ENCODE data around the gene ANKZF1.

Gene ANKZF1

DNA sequence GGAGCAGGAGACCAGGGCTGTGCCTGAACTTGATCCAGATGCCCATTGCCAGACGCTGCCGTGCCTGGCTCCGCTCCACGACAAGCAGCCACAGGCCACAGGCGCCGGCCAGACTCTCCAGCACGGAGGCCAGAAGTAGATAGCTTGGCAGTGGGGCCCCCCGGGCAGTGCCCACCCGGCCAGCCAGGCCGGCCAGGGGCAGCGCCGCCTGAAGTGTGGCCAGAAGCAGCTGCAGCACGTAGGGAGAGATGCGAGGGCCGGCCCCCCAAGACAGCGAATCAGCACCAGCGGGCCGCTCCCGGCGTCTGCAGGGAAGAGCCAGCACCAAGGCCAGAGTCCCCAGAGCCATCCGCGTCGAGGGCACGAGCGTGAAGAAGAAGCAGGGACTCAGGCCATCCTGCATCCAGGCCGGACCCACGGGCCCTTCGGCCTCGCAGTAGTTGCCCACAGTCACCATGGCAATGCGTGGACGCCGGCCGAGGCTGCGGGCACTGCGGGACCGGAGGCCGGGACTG is 11.3 kb upstream of the ANKZF1 start:
- Histone ChIP-seq H3K27me3 (ENCODE audit: insufficient read depth, low read length) (no peaks in the 10 kb centered on the region), H3K4me3 (ENCODE audit: low read depth, low read length) (peak overlapping the region; percentile 70), H2AFZ (ENCODE audit: low read length, unreplicated experiment) (no peak overlapping the region), H3K36me3 (ENCODE audit: insufficient read depth, low read length) (peaks cover 14% of the 10 kb centered on the region; the same call in 1 of the 2 replicates), H3K27ac (ENCODE audit: low read depth, low read length) (peak overlapping the region; percentile 66), H3K4me1 (ENCODE audit: control insufficient read depth, insufficient read depth, low read length, unreplicated experiment) (peaks cover 25% of the 10 kb centered on the region), H3K79me2 (ENCODE audit: control insufficient read depth, insufficient read depth, low read length, unreplicated experiment) (peaks cover 9% of the 10 kb centered on the region)

DNA sequence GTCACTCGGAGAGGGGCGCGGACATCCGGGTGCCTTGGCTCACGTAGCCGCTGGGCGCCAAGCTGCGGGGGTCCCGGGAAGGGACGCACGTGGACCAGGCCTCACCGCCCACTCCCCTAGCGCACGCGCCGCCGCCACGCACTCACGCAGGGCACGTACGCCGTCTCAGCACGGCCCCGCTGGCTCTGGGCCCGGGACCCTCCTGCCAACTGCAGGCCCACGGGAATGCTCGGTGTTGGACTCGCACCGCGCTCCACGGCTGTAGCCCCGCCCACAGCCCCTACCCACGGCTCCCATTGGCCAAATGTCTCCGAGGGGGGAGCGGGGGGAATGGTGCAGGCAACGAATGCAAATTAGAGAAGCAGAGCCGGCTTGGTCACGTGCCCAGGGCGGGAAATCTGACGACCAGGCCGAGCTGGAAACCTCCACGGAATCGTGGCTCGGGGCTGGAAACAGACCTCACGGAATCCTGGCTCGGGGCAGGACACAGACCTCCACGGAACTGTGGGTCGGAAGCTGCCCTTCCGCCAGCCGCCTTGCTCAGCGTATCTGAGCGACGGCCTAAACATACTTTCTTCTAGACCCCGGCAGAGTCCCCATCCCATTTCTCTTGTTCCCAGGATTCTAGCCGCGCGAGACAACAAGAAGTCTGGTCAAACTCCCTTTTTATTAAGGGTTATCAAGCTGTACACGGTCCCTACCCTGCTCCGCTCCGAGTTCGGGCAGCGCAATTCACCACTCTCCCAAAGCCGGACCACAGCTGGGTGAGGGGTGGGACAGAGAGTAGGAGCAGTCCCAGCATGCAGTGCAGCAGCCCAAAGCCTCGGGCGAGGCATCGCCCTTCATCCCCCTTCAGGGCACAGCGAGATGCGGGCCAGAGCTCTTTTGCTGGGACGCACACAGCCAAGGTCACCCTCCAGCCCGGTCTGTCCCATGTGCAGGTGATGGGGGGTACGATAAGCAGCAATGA is 10.6 kb upstream of the ANKZF1 start, which contains the start of gene ABCB6:
Gene ABCB6 (minus strand): TSS at position 227 of the 970 bp plus-strand sequence. CDS start 285 bp downstream, outside the sequence.
- Histone ChIP-seq H3K27ac (ENCODE audit: low read depth, low read length) (peak within 1 kb of the TSS; percentile 66), H3K4me1 (ENCODE audit: control insufficient read depth, insufficient read depth, low read length, unreplicated experiment) (peaks cover 25% of the 10 kb centered on the region), H3K27me3 (ENCODE audit: insufficient read depth, low read length) (no peaks in the 10 kb centered on the region), H2AFZ (ENCODE audit: low read length, unreplicated experiment) (peak within 1 kb of the TSS; percentile 37), H3K4me3 (ENCODE audit: low read depth, low read length) (peak within 1 kb of the TSS; percentile 70), H3K36me3 (ENCODE audit: insufficient read depth, low read length) (peaks cover 20% of the 10 kb centered on the region; the same call in 1 of the 2 replicates), H3K79me2 (ENCODE audit: control insufficient read depth, insufficient read depth, low read length, unreplicated experiment) (peaks cover 9% of the 10 kb centered on the region)

DNA sequence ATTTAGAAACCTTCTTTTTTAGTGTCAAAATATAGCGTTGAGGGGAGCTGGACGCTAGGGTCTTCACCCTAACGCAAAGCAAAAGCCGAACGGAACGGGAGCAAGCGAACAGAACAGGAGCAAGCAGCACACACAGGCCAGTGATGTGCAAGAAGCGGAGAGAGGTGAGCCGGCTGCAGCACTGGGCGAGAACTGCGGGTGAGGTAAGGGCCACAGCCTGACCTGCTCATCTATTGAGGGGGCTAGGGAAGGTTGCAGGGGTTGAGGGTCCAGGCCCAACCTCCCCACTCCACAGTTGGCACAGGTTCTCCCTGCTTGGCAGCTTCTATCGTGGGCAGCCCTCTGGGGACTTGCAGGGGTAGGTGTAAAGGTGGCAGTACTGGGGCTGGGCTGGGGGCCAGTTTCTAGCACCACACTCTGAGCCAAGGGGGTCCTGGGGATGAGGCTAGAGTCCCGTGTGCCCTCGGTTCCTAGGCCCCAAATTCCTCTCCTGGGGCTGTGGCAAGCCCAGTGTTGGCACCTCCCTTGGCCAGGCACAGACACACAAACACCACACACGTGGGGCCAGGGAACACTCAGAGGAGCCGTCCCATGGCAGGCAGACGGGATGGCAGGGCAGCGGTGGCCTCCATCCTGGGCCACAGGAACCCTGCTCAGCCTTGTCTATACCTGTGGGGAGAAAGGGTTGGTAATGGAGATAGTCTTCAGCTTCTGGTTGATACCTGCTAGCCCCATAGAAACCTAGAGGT is 9.6 kb upstream of the ANKZF1 start:
- H3K4me3 ChIP-seq (ENCODE audit: low read depth, low read length), result no peak overlapping the region

DNA sequence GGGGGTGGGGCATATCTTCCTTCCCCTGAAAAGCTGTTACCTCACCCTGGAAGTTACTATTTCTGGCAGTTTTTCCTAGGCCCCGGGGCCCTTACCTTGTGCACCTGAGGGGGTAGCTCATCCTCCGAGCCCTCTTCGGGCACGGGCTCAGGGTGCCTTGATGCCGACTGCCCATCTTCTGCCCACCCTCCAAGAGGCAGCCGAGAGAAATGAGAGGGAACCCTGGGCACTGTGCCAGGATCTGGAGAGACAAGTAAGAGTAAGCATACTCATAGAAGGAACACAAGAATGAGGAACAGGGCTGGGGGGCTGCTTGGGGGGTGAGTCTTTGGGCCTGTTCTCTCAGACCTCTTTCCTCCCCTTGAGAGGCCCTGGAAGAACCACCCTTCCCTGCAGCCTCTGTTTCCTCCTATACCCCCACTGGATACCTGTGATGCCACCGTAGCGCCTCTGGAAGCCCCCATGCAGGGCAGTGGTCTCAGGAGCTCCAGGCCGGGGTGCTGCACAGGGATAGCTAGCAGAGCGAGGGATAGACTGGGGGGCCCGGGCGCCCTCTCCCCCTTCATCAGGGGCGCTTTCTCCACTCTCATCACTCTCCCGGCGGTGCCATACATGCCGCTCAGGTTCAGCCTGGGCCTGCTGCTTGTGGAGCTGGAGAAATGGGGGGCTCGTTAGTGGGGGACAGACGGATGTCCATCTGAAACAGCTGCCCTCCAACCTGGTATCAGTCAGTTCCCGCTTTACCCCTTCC is 8.8 kb upstream of the ANKZF1 start:
- Histone ChIP-seq H3K27ac (ENCODE audit: low read depth, low read length) (no peak overlapping the region), H3K36me3 (ENCODE audit: insufficient read depth, low read length) (peaks cover 14% of the 10 kb centered on the region; the same call in 1 of the 2 replicates), H3K4me3 (ENCODE audit: low read depth, low read length) (no peak overlapping the region), H2AFZ (ENCODE audit: low read length, unreplicated experiment) (no peak overlapping the region), H3K27me3 (ENCODE audit: insufficient read depth, low read length) (no peaks in the 10 kb centered on the region), H3K4me1 (ENCODE audit: control insufficient read depth, insufficient read depth, low read length, unreplicated experiment) (peaks cover 25% of the 10 kb centered on the region), H3K79me2 (ENCODE audit: control insufficient read depth, insufficient read depth, low read length, unreplicated experiment) (peaks cover 8% of the 10 kb centered on the region)

More for the DNA sequence above, 9.6 kb upstream of the ANKZF1 start:
- no peak overlapping the region for H2AFZ ChIP-seq (ENCODE audit: low read length, unreplicated experiment)
- H3K79me2 ChIP-seq (ENCODE audit: control insufficient read depth, insufficient read depth, low read length, unreplicated experiment), result peaks cover 9% of the 10 kb centered on the region
- peaks cover 19% of the 10 kb centered on the region; the same call in 1 of the 2 replicates for H3K36me3 ChIP-seq (ENCODE audit: insufficient read depth, low read length)
- no peak overlapping the region for H3K27ac ChIP-seq (ENCODE audit: low read depth, low read length)
- H3K4me1 ChIP-seq (ENCODE audit: control insufficient read depth, insufficient read depth, low read length, unreplicated experiment), result peaks cover 25% of the 10 kb centered on the region
- no peaks in the 10 kb centered on the region for H3K27me3 ChIP-seq (ENCODE audit: insufficient read depth, low read length)

DNA sequence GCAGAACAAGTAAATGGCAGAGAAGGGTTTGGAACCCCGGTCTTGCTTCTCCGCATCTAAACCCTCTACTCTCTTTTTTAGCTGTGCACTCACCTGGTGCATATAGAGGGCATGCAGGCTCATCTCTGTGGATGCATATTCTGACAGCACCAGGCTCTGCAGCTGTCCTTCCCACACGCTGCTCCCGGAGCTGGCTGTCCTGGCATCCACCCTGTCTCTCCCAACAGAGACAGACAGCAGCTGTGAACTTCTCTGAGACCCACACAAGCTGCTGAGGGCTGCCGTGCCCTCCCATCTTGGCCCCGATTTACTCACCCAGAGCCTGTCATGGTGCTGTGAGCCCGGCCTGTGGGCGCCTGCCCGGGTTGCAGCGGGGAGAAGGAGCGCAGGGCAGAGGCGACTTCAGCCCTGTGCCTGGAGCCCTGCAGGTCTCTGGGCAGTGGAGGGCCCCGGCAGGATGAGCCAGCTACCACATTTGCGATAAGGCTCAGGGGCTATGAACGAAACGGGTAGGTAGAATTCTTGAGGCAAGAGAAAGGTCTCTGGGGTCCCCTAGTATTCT is 7.6 kb upstream of the ANKZF1 start:
- H3K27ac ChIP-seq (ENCODE audit: low read depth, low read length), result no peak overlapping the region
- H2AFZ ChIP-seq (ENCODE audit: low read length, unreplicated experiment), result no peak overlapping the region
- H3K4me3 ChIP-seq (ENCODE audit: low read depth, low read length), result no peak overlapping the region
- peaks cover 6% of the 10 kb centered on the region for H3K79me2 ChIP-seq (ENCODE audit: control insufficient read depth, insufficient read depth, low read length, unreplicated experiment)
- no peaks in the 10 kb centered on the region for H3K27me3 ChIP-seq (ENCODE audit: insufficient read depth, low read length)
- H3K36me3 ChIP-seq (ENCODE audit: insufficient read depth, low read length), result peaks cover 10% of the 10 kb centered on the region; the same call in 1 of the 2 replicates
- peaks cover 14% of the 10 kb centered on the region for H3K4me1 ChIP-seq (ENCODE audit: control insufficient read depth, insufficient read depth, low read length, unreplicated experiment)

DNA sequence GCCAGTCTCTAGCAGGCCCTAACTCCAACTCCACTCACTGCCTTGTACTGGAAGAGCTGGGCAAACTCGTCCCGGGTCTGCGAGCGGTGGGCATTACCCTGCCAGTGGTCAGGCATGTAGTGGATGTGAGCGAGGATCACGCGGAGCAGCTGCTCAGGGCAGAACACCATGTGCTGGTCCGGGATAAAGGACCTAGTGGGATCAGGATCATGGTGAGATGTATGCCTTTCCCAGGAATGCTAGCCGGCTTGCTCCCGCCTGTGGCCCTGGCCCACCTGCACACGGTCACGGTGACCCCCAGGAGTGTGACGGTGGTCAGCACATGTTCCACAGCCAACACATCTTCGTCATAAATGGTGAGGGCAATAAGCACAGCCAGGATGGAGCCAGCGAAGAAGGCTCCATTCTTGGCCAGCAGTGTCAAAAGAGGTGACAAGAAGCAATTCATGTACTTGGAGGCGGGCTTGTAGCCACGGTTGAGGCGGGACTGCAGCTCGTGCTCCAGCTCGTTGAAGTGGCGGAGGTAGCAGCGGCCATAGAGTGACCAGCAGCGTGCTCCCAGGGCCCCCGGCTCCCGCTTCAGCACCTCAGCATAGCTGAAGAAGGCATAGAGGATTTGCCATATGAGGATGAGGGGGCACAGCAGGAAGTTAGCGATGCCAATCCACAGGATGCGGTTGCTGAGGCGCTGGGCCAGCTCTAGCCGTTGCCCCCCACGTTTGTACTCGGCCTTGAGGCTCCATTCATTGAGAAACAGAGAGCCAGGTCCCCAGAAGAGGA is 5.6 kb upstream of the ANKZF1 start:
- H3K36me3 ChIP-seq (ENCODE audit: insufficient read depth, low read length), result peaks cover 10% of the 10 kb centered on the region; the same call in 1 of the 2 replicates
- H3K4me1 ChIP-seq (ENCODE audit: control insufficient read depth, insufficient read depth, low read length, unreplicated experiment), result peaks cover 19% of the 10 kb centered on the region
- H3K27me3 ChIP-seq (ENCODE audit: insufficient read depth, low read length), result no peaks in the 10 kb centered on the region
- no peak overlapping the region for H3K4me3 ChIP-seq (ENCODE audit: low read depth, low read length)
- peaks cover 26% of the 10 kb centered on the region for H3K79me2 ChIP-seq (ENCODE audit: control insufficient read depth, insufficient read depth, low read length, unreplicated experiment)
- no peak overlapping the region for H3K27ac ChIP-seq (ENCODE audit: low read depth, low read length)
- H2AFZ ChIP-seq (ENCODE audit: low read length, unreplicated experiment), result no peak overlapping the region

DNA sequence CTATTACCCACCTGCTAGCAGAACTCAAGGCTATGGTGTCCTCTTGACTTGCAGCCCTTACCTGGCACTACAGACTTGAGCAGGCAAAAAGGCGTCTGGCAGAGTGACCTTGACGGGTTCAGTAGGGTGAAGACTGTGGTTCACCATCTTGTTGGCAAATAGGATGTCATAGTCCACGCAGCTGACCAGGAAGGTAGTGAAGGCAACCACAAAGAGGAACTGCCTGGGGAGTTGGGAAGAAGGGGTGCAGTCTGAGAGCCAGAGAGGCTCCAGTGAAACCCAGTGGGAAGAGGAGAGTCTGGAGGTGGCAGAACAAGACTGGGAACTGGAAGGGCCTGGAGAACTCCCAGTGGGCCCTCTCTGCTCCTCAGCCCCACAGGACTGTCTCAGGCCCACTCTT is 4.3 kb upstream of the ANKZF1 start:
- H2AFZ ChIP-seq (ENCODE audit: low read length, unreplicated experiment), result no peak overlapping the region
- H3K4me3 ChIP-seq (ENCODE audit: low read depth, low read length), result no peak overlapping the region
- H3K36me3 ChIP-seq (ENCODE audit: insufficient read depth, low read length), result peaks cover 10% of the 10 kb centered on the region; the same call in 1 of the 2 replicates
- no peak overlapping the region for H3K27ac ChIP-seq (ENCODE audit: low read depth, low read length)
- H3K4me1 ChIP-seq (ENCODE audit: control insufficient read depth, insufficient read depth, low read length, unreplicated experiment), result peaks cover 11% of the 10 kb centered on the region
- peaks cover 27% of the 10 kb centered on the region for H3K79me2 ChIP-seq (ENCODE audit: control insufficient read depth, insufficient read depth, low read length, unreplicated experiment)
- no peaks in the 10 kb centered on the region for H3K27me3 ChIP-seq (ENCODE audit: insufficient read depth, low read length)

DNA sequence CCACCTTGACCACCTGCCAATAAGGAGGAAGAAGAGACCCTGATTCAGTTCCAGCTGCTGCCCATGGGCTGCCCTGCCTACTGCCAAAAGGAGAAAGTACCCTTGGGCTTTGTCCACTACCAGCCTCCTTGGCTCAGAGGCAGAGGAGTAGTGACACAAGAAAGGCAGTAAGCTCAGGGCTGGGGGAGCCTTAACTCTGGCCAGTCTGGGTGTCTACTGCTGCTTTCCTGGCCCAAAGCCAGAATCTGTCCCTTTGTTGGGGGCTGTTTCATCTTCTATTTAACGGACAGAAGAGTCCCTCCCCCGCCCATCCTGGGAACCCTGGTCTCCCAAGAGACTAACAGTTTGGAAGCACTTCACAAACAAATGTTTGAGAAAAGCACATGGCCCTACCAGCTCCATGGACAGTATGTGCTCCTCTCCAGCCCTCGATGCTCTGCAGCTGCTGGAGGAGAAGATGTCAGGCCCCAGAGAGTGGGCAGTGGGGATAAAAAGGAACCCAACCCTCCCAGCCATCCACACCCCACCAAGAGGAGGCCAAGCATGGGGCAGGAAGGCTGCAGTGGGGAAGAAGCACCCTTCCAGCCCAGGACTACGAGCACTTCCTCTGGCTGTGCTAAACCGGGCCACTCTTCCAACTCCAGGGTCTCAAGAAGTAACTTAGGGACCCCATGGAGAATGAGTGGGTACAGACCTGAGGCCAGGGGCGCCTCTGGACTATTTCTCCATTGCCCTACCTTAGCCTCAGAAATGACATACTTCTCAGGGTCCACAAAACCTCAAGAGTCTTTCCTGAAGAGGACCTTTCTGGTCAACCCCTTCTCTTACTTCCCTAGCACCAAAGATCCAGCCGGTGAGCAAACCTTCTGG is 1.3 kb upstream of the ANKZF1 start:
- peak overlapping the region; percentile 84; the same call in 1 of the 2 replicates for H3K27ac ChIP-seq (ENCODE audit: low read depth, low read length)
- H2AFZ ChIP-seq (ENCODE audit: low read length, unreplicated experiment), result no peak overlapping the region
- peaks cover 23% of the 10 kb centered on the region for H3K4me1 ChIP-seq (ENCODE audit: control insufficient read depth, insufficient read depth, low read length, unreplicated experiment)
- peaks cover 22% of the 10 kb centered on the region; the same call in 1 of the 2 replicates for H3K36me3 ChIP-seq (ENCODE audit: insufficient read depth, low read length)
- peaks cover 38% of the 10 kb centered on the region for H3K79me2 ChIP-seq (ENCODE audit: control insufficient read depth, insufficient read depth, low read length, unreplicated experiment)
- H3K4me3 ChIP-seq (ENCODE audit: low read depth, low read length), result peak overlapping the region; percentile 88
- H3K27me3 ChIP-seq (ENCODE audit: insufficient read depth, low read length), result no peaks in the 10 kb centered on the region

All from ACC112 (cell line).